GM23248 (cell line): ENCODE results near the gene GATAD2A.

Source experiments
- EZH2 ChIP-seq: fragments of 200-600 bp; sonication (generic); IDR thresholded peaks from 2 replicates; pipeline ENCODE4 v1.6.1; 2018; ENCODE audit warnings: antibody characterized with exemption, mild to moderate bottlenecking; ENCODE audit not compliant: insufficient read depth, poor library complexity, severe bottlenecking
- EZH2phosphoT487 ChIP-seq: fragments of 200-600 bp; sonication (generic); IDR thresholded peaks from 2 replicates; pipeline ENCODE4 v1.6.1; 2018; ENCODE audit warnings: antibody characterized with exemption, moderate library complexity, mild to moderate bottlenecking, low read depth; ENCODE audit not compliant: insufficient read depth

DNA sequence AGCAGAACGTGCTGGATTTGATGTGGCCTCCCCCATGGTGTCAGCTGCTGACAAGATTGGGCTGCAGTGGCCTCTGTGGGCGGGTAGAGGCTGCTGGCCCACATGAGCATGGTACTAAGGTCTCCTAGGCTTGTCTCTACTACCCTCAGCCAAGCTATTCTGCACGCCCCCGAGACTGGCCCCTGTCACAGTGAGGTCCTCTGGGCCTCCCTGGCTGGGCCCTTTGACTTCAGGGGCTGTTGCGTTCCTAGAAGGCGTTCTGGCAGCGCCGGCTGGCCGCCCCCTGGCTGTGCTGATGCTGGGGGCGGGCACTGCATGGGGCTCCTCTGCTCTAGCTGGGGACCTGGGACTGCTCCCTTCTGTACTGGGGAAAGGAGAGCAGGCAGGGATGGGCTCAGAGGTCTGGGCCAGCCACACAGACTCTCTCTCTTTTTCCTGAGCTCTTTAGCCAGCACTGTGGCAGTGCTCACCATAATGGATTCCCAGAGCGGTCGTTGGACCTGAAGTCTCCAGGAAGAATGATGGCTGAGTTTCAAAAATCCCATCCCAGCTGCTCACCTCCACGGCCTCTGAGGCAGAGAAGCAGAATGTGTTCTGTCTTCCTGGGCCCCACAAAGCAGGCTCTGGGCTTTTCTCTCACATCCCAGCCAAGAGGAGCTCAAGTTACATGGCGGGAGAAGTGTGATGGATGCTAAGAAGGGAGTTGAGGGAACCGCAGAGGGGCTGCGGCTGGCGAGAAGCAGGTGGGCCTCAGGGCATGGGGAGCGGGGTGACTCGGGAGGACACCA lies 77.5 kb downstream of the GATAD2A start:
- TF ChIP-seq EZH2 (no peak), EZH2phosphoT487 (no peak)
